H1 (cell line): Measurements from ENCODE around the gene COQ8B. TPM values are rescaled to one million over a fixed set of nuclear protein-coding genes. Genes with fewer than 3 reads are reported as not detected.

Source experiments
- ATF3 ChIP-seq: IDR thresholded peaks from 2 replicates; pipeline ENCODE4 v1.6.1; 2011; ENCODE audit warnings: low read depth, mild to moderate bottlenecking, low read length; ENCODE audit not compliant: insufficient read depth
- CHD2 ChIP-seq: IDR thresholded peaks from 2 replicates; pipeline ENCODE4 v1.6.1; 2012; ENCODE audit warnings: low read length, improper control_type of control experiment
- KDM4A ChIP-seq: IDR thresholded peaks from one replicate; pipeline ENCODE4 v1.7.1; 2012; ENCODE audit warnings: low read depth, mild to moderate bottlenecking, moderate library complexity, low read length, inconsistent platforms; ENCODE audit not compliant: severe bottlenecking
- RXRA ChIP-seq: IDR thresholded peaks from 2 replicates; pipeline ENCODE4 v1.6.1; 2011; ENCODE audit warnings: low read depth, mild to moderate bottlenecking, low read length, moderate library complexity; ENCODE audit not compliant: insufficient read depth
- polyA plus RNA-seq, 7 experiments: library from polyadenylated mRNA; depleted of rRNA in 3 of 7; stranded (reverse) in 5 of 7; unstranded in 2 of 7; fragments of >200 nt in 5 of 7; fragments of 200-250 nt in 2 of 7; gene quantifications; 1 replicate in 5 of 7; 2 replicates in 1 of 7; 4 replicates in 1 of 7; pipeline versions ENCODE4 v1.2.1 to v1.2.3, GENCODE V29; 2011 to 2013; ENCODE audit warnings: missing spikeins in 2 of 7, mixed read lengths in 2 of 7
- total RNA-seq: library from RNA; stranded (reverse); fragmentation: NEBNext Ultra II Directional; extraction: Animal tissue kit (Norgen Biotek cat#: 25700); gene quantifications from 2 replicates; pipeline ENCODE4 v1.2.1, GENCODE V29; 2021

COQ8B gene
- total and polyA plus RNA-seq, 2 of the 8 experiments (the other 6 are each of a cell fraction or from before 2014, with no cell fraction given) = 41.7 to 46.1 TPM

DNA sequence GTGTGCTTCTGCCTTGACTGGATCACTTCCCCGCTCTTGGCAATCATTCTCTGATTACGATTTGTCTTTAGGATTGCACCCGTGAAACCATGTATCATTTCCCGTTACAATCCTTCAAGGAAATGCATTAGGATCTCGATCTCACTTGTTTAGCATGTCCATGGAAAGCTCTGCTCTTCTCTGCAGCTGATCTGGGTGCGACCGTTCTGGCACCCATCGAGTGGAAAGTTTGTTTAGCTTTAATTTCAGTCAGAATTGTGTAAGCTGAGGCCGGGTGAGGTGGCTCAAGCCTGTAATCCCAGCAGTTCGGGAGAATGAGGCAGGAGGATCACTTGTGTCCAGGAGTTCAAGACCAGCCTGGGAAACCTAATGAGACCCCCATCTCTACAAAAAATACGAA, 57.1 kb downstream of the COQ8B start (continued):
- no peak for TF ChIP-seq KDM4A
- TF ChIP-seq CHD2 = no peak
- no peak for TF ChIP-seq RXRA
- no peak for TF ChIP-seq ATF3
